Activated CD8-positive, alpha-beta memory T cell treated with anti-CD3 and anti-CD28 coated beads for 4 hours (primary cell): ENCODE data around the gene CCT4.
A peak's percentile ranks its signal among the peaks of the same experiment; 100 is the strongest.
"Not testable (repeated sequence)": the region's sequence is repeated elsewhere in the genome, so short reads cannot be mapped to it uniquely, and the experiment has no call there.

Experiments used
- DNase-seq, 2 donors: peaks; one replicate each; pipeline ENCODE4 v3.0.0-alpha.2; 2020; ENCODE audit warnings: low read depth in 2 of 2

CCT4 gene

GRCh38 chr2:61879351-61879750 is 9.1 kb downstream of the CCT4 start:
- not testable (repeated sequence) for DNase-seq

GRCh38 chr2:61878761-61879160 is 9.7 kb downstream of the CCT4 start:
- DNase-seq, result no peak

DNA sequence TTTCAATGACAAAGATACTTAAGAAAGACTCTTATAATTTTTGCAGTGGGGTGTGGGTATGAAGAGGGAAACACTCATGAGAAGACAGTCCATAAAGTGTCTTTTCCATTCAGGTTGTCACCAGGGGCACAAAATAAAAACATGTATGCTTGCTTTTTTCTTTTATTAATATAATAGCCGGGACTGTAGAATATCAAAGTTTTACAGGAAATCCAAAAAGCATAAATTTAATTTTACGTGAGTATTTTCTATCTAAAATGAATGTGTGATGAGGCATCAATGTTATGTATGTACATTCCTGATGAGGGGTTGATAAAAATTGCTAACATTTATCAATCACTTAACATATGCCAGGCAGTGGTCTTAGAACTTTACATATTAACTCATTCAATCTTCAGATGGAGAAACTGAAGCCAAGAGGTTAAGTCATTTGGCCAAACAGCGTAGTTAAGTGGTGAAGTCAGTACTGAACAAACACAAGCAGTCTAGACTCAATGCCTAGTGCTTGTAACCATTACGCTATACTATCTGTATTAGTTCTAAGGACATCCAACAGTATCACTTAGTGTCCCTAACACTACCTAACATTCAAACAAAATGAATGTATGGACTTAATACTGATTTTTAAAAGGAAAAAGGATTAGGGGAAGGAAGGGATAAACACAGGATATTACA is 10.7 kb downstream of the CCT4 start:
- no peak for DNase-seq

DNA sequence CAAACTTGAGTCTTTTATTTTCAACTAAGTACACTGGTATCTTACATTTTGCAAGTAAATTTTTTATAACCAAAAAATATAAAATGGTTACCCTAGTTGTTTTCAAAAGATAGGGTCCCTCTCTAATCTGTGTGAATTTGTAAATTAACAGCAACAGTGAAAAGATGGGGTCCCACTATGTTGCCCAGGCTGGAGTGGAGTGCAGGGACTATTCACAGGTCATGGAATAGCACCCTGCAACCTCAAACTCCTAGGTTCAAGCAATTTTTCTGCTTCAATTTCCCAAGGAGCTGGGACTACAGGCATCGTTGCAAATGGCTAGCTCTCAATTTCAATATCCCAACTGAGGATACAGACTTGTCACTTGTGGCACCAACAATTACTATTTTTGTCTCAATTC is 12.1 kb downstream of the CCT4 start:
- no peak for DNase-seq

DNA sequence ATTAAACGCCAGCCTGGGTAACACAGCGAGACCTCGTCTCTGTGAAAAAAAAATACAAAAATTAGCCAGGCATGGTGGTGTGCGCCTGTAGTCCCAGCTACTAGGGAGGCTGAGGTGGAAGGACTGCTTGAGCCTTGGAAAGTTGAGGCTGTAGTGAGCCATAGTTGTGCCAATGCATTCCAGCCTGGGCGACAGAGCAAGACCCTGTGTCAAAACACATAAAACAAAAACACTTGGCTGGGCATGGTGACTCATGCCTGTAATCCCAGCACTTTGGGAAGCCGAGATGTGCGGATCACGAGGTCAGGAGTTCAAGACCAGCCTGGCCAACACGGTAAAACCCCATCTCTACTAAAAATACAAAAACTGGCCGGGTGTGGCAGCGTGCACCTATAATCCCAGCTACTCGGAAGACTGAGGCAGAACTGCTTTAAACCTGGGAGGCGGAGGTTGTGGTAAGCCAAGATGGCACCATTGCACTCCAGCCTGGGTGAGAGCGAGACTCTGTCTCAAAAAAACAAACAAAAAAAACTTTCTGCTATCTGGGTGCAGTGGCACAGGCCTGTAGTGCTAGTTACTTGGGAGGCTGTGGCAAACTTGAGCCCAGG is 21.9 kb downstream of the CCT4 start:
- DNase-seq, result not testable (repeated sequence)

- DNase-seq, result no peak
Observed at GRCh38 chr2:61862085-61862484, 26.4 kb downstream of the CCT4 start.

GRCh38 chr2:61857224-61857623 is 31.2 kb downstream of the CCT4 start:
- no peak for DNase-seq

GRCh38 chr2:61855318-61855613 is 33.2 kb downstream of the CCT4 start:
- DNase-seq, result no peak

GRCh38 chr2:61854564-61855317 is 33.7 kb downstream of the CCT4 start:
- peak; percentile 73 to 87 for DNase-seq

DNA sequence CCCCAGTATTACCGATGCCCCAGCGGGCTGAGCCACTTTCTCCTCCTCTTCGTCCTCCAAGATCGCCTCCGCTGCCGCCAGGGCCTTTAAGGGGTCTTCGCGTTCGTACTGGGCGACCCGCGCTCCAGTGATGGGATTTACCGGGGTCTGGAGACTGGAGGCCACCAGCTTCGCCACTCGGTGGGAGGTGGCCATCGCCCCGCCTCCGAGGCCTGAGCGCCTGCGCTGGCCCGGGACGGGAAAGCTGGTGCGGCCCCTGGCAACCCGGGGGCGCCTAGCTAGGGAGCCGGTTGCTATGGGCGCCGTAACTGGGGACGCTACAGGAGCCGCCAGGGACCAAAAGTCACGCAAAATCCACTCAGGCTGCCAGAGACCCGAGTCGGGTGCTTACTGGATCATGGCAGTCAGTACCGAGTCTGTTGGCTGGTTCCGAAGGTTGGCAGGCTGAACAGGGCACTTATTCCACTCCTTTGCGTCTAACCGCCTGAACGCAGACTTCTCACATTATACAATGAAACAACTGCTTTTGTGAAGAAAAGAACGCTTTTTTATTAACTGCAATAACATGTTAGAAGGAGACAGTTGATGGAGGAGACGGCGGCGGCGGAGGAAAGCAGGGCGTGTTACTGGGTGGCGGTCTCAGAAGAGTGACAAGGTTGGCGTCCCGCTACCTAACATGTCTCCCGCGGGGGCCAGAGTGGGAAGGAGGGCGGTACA is 34.5 kb downstream of the CCT4 start, which contains the start of gene FAM161A:
Gene FAM161A (minus strand): TSS at position 214 of the 717 bp plus-strand sequence. CDS start 19 bp downstream, at position 195.
- DNase-seq, result peak; percentile 35 to 51

DNA sequence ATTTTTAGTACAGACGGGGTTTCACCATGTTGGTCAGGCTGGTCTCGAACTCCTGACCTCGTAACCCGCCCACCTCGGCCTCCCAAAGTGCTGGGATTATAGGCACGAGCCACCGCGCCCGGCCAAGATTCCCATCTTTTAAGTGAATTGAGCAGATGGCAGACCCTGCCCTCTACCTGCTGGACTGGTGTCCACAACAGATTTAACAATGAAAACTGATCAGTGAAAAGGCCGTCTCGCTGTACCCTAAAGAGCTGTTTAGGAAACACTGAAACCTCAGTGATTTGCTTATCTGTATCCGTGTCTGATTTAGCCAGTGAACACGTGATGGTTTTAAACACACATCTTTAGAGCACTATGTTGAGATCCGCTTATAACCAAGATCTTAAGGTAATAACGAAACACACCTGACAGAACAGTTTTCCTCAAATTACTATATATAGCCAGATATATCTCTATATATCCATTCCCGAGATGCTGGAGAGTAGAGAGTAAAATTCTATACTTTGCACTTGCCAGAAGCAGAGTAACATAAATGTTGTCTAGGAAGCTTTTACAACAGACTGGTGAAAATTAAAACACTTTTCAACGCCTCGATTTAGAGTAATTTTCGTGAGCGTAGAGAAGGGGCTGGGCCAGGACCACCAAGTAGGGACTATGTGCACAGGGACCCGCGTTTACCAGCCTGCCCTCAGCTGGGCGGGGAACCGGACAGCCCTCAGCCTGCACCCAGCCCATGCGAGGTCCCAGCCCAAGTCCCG is 35.2 kb downstream of the CCT4 start:
- DNase-seq, result peak in 1 of 2 donors; percentile 20

GRCh38 chr2:61851270-61851669 is 37.2 kb downstream of the CCT4 start:
- DNase-seq, result not testable (repeated sequence)

DNA sequence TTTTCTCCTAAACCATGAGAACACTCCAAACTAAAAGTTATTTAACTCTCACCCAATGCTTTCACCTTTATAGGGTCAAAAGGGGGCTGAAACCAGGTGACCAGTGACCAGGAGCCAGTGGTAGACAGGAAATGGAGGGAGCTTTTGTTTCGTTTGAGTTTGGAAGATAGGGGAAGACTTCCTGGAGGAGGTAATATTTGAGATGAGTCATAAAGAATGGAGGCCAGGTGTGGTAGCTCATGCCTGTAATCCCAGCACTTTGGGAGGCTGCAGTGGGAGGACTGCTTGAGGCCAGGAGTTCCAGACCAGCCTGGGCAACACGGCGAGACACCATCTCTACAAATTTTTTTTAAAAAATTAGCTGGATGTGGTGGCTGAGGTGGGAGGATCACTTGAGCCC is 43.1 kb downstream of the CCT4 start:
- DNase-seq, result no peak

GRCh38 chr2:61841286-61841685 is 47.2 kb downstream of the CCT4 start:
- no peak for DNase-seq

GRCh38 chr2:61834893-61835292 is 53.6 kb downstream of the CCT4 start:
- DNase-seq, result no peak

GRCh38 chr2:61833971-61834370 is 54.5 kb downstream of the CCT4 start:
- no peak for DNase-seq

DNA sequence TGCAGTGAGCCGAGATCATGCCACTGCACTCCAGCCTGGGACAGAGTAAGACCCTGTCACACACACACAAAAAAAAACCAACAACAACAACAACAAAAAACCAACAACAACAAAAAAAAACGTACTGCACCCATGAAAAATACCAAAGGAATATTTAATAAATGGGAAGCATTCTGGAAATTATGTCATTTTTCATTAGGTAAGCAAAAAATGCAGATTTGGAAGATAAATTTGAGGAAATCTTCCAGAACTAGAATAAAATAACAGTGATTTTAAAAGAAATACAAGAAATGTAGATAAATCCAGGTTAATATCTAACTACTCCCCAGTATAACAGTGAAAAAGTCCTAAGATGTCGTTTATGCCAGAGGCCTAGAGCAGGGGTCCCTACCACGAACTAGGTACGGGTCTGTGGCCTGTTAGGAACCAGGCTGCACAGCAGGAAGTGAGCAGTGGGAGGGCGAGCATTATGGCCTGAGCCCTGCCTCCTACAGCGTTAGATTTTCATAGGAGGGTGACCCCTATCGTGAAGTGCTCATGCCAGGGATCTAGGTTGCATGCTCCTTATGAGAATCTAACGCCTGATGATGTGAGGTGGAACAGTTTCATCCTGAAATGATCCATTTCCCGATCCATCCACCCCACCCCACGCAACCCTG is 56.1 kb downstream of the CCT4 start:
- DNase-seq, result no peak

GRCh38 chr2:61822255-61822654 is 66.2 kb downstream of the CCT4 start:
- no peak for DNase-seq
